Endothelial cell of umbilical vein (primary cell): ENCODE data around the gene SOX21. TPM values are rescaled to one million over a fixed set of nuclear protein-coding genes. Genes with fewer than 3 reads are reported as not detected.

Source experiments
- BruUV-seq: library from RNA; stranded (reverse); fragments of 400-500 nt; replicated peaks from 2 replicates; lab custom pipeline; 2021; lab: Mats Ljungman, UMichigan
- CTCF ChIA-PET: fragments of 300-600, 350-600 bp; sonication (Branson Sonifier 250); formaldehyde crosslinking; loops from one replicate; lab custom pipeline; 2021; ENCODE audit warnings: antibody characterized with exemption, inconsistent platforms; lab: Charles Lee
- POLR2A ChIA-PET: fragments of 300-600, 350-600 bp; sonication (Branson Sonifier 250); formaldehyde crosslinking; loops from one replicate; lab custom pipeline; 2021; ENCODE audit warnings: antibody characterized with exemption, inconsistent platforms; lab: Charles Lee
- DNase-seq: peaks from one replicate; pipeline ENCODE4 v3.0.0-alpha.2; 2011; ENCODE audit warnings: low read depth, low spot score
- FAIRE-seq: peaks from 2 replicates; lab custom pipeline; 2011; peaks lifted over from hg19 to GRCh38; lab: Jason Lieb, UNC
- H2AFZ ChIP-seq: 2 replicates; pipeline ENCODE4 v1.6.0; 2012; ENCODE audit warnings: low read depth, low read length, control low read depth, inconsistent platforms
- H3K27ac ChIP-seq: 2 replicates; pipeline ENCODE4 v1.5.1; 2011; ENCODE audit warnings: low read depth, mild to moderate bottlenecking, control low read depth, low read length, moderate library complexity; ENCODE audit not compliant: insufficient read depth
- H3K27me3 ChIP-seq, 2 experiments: 2 replicates each; pipeline versions ENCODE4 v1.6.0 to v1.6.1; 2011; ENCODE audit warnings: low read length in 2 of 2, mixed read lengths in 1 of 2; ENCODE audit not compliant: control insufficient read depth in 2 of 2, insufficient read depth in 2 of 2
- H3K36me3 ChIP-seq, 2 experiments: 2 replicates in 1 of 2; 3 replicates in 1 of 2; pipeline ENCODE4 v1.5.1; 2011; ENCODE audit warnings: low read length in 2 of 2, mild to moderate bottlenecking in 1 of 2, moderate library complexity in 1 of 2; ENCODE audit not compliant: control insufficient read depth in 2 of 2, insufficient read depth in 2 of 2; ENCODE audit errors: extremely low read depth in 1 of 2
- H3K4me1 ChIP-seq: 3 replicates; pipeline ENCODE4 v1.5.1; 2011; ENCODE audit warnings: mild to moderate bottlenecking, low read length; ENCODE audit not compliant: control insufficient read depth, insufficient read depth; ENCODE audit errors: extremely low read depth
- H3K4me2 ChIP-seq: 2 replicates; pipeline ENCODE4 v1.6.1; 2011; ENCODE audit warnings: low read length, control low read depth, mixed read lengths; ENCODE audit not compliant: insufficient read depth
- H3K4me3 ChIP-seq, 3 experiments: fragments of 200-600 bp in 1 of 3; sonication (generic), shearing (Covaris generic) in 1 of 3; replicated peaks in 1 of 3; 2 replicates each; pipeline ENCODE4 v1.5.1; 2011 to 2016; ENCODE audit warnings: control low read depth in 3 of 3, low read length in 3 of 3, mild to moderate bottlenecking in 2 of 3, inconsistent platforms in 1 of 3, low read depth in 1 of 3, moderate library complexity in 1 of 3; ENCODE audit not compliant: insufficient read depth in 1 of 3
- H3K79me2 ChIP-seq: 2 replicates; pipeline ENCODE4 v1.6.0; 2012; ENCODE audit warnings: low read length, inconsistent platforms; ENCODE audit not compliant: control insufficient read depth, insufficient read depth
- H3K9ac ChIP-seq: replicated peaks from 2 replicates; pipeline ENCODE3; 2011; ENCODE audit warnings: low read length, control low read depth; ENCODE audit not compliant: insufficient read depth; ENCODE audit errors: extremely low read depth
- H3K9me1 ChIP-seq: replicated peaks from 3 replicates; pipeline ENCODE4 v1.6.0; 2011; ENCODE audit warnings: mild to moderate bottlenecking, low read length; ENCODE audit not compliant: control insufficient read depth, insufficient read depth; ENCODE audit errors: extremely low read depth
- H3K9me3 ChIP-seq: replicated peaks from 2 replicates; pipeline ENCODE4 v1.5.1; 2012; ENCODE audit warnings: low read length, inconsistent platforms; ENCODE audit not compliant: control insufficient read depth, insufficient read depth
- H4K20me1 ChIP-seq: replicated peaks from 2 replicates; pipeline ENCODE3; 2011; ENCODE audit warnings: mild to moderate bottlenecking, low read length; ENCODE audit not compliant: control insufficient read depth, insufficient read depth; ENCODE audit errors: extremely low read depth
- EZH2 ChIP-seq: IDR thresholded peaks from 2 replicates; pipeline ENCODE4 v1.6.1; 2012; ENCODE audit warnings: borderline replicate concordance, low read depth, mild to moderate bottlenecking, moderate library complexity, low read length, inconsistent platforms; ENCODE audit not compliant: severe bottlenecking
- FOS ChIP-seq: IDR thresholded peaks from 2 replicates; pipeline ENCODE4 v1.6.1; 2011; ENCODE audit warnings: mild to moderate bottlenecking, low read length, moderate library complexity, borderline replicate concordance; ENCODE audit not compliant: insufficient read depth
- GATA2 ChIP-seq: IDR thresholded peaks from 2 replicates; pipeline ENCODE4 v1.7.0; 2011; ENCODE audit warnings: low read depth, mild to moderate bottlenecking, moderate library complexity, mixed read lengths, low read length; ENCODE audit not compliant: insufficient read length, insufficient read depth
- JUN ChIP-seq: IDR thresholded peaks from 2 replicates; pipeline ENCODE4 v1.6.1; 2011; ENCODE audit warnings: borderline replicate concordance, low read depth; ENCODE audit not compliant: insufficient read length, insufficient read depth
- MYC ChIP-seq: IDR thresholded peaks from one replicate; pipeline ENCODE4 v1.6.1; 2011; ENCODE audit warnings: mild to moderate bottlenecking, low read depth, low read length
- POLR2A ChIP-seq: IDR thresholded peaks from 2 replicates; pipeline ENCODE4 v1.6.1; 2012; ENCODE audit warnings: low read depth, mild to moderate bottlenecking, control low read depth, low read length
- POLR2AphosphoS5 ChIP-seq: IDR thresholded peaks from 2 replicates; pipeline ENCODE4 v1.6.1; 2012; ENCODE audit warnings: low read depth, mild to moderate bottlenecking, control low read depth, low read length, moderate library complexity; ENCODE audit not compliant: insufficient read depth
- dilution Hi-C: fragments of 300-500 bp; cut with MboI; formaldehyde crosslinking; loops from one replicate; pipeline ENCODE4 v1.15.0; 2019; ENCODE audit warnings: low sequenced_read_pairs; ENCODE audit not compliant: extremely low pct_ligation_motif_present
- intact Hi-C: fragments of 100-400 bp; cut with micrococcal nuclease; formaldehyde crosslinking; loops from one replicate; pipeline ENCODE4 v1.10.0; 2022
- polyA plus RNA-seq, 4 experiments: library from polyadenylated mRNA; depleted of rRNA in 3 of 4; stranded (reverse) in 3 of 4; unstranded in 1 of 4; fragments of >200 nt; gene quantifications; 2 replicates each; pipeline versions ENCODE4 v1.2.1 to v1.2.3, GENCODE V29; 2011 to 2012; ENCODE audit warnings: missing spikeins in 1 of 4
- total RNA-seq: library from RNA; stranded (reverse); gene quantifications from 2 replicates; pipeline ENCODE4 v1.2.3, GENCODE V29; 2021
- TF ChIP-seq, protein P1 (sequence below): IDR thresholded peaks from 2 replicates; pipeline ENCODE4 v1.6.1; 2011; ENCODE audit not compliant: insufficient read depth, insufficient read length
- TF ChIP-seq, protein P2 (sequence below), 2 donors: IDR thresholded peaks; 1 replicate in 1 of 2; 2 replicates in 1 of 2; pipeline ENCODE4 v1.5.1; 2011; ENCODE audit warnings: low read length in 2 of 2, mild to moderate bottlenecking in 2 of 2, moderate library complexity in 2 of 2, control low read depth in 1 of 2, inconsistent platforms in 1 of 2, low read depth in 1 of 2; ENCODE audit not compliant: insufficient read depth in 1 of 2; ENCODE audit errors: extremely low read depth in 1 of 2

Gene SOX21
- total and polyA plus RNA-seq, 2 donors (not counting 3 experiments of a cell fraction or from before 2014, with no cell fraction given) = not detected

DNA sequence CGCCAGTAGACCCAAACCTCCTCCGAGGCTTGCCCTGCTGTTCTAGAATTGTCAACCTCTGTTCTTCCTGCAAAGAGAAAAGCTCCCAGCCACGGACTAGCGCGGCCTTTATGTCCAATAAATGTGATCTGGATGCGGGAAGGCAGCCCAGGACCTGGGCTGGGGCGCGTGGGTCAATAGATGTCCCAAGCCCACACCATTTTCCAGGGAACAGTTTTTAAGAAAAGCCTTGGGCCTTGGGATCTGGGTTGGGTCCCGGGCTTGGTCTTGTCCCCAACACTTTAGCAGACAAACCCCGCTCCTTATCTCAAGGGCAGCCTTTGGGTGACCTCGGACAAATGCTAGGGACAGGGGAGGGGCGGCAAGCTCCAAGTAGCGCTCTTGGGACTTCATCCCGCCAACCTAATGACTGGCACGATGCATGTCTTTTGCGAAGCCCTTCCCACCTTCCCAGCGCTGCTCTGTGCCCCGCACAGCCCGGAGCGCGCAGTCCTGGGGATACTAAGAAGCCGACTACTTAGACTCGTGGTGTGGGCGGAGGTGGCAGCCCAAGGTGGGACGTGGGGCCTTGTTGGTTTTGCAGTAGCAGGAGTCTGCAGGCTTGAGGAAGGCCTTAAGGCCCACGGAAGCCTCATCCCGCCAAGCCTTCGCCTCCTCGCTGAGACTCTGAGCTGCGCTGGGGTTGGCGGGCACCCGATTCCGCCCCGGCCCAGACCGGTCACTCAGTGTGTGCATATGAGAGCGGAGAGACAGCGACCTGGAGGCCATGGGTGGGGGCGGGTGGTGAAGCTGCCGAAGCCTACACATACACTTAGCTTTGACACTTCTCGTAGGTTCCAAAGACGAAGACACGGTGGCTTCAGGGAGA is 10.8 kb downstream of the SOX21 start:
- CTCF ChIA-PET = interaction anchor here (1.5 kb wide), 1 partner anchor 84 kb away, joined by 3 read pairs; no protein-coding TSS in a partner anchor
- intact Hi-C loops = no loop called here
- dilution Hi-C loops = no loop called here

More for the DNA sequence above, 10.8 kb downstream of the SOX21 start:
- DNase-seq (no peak), FAIRE-seq (no peak)
- H3K27ac ChIP-seq = no peak overlapping the region
- H3K9me1 ChIP-seq = no peaks in the 10 kb centered on the region
- POLR2A ChIA-PET = no interaction called here
- no peaks in the 10 kb centered on the region for H3K79me2 ChIP-seq
- H4K20me1 ChIP-seq = no peaks in the 10 kb centered on the region
- H3K4me1 ChIP-seq = no peaks in the 10 kb centered on the region
- H3K9ac ChIP-seq = no peak overlapping the region
- H3K9me3 ChIP-seq = no peaks in the 10 kb centered on the region
- H3K27me3 ChIP-seq = peaks cover 77 to 93% of the 10 kb centered on the region in 2 experiments
- H3K4me3 ChIP-seq = no peak overlapping the region
- H3K36me3 ChIP-seq = no peaks in the 10 kb centered on the region
- no peak overlapping the region for H2AFZ ChIP-seq
- no TSS peak for BruUV-seq
- TF ChIP-seq, protein P1, sequence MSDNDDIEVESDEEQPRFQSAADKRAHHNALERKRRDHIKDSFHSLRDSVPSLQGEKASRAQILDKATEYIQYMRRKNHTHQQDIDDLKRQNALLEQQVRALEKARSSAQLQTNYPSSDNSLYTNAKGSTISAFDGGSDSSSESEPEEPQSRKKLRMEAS = no peak
- no peak for TF ChIP-seq POLR2AphosphoS5
- TF ChIP-seq, protein P2, sequence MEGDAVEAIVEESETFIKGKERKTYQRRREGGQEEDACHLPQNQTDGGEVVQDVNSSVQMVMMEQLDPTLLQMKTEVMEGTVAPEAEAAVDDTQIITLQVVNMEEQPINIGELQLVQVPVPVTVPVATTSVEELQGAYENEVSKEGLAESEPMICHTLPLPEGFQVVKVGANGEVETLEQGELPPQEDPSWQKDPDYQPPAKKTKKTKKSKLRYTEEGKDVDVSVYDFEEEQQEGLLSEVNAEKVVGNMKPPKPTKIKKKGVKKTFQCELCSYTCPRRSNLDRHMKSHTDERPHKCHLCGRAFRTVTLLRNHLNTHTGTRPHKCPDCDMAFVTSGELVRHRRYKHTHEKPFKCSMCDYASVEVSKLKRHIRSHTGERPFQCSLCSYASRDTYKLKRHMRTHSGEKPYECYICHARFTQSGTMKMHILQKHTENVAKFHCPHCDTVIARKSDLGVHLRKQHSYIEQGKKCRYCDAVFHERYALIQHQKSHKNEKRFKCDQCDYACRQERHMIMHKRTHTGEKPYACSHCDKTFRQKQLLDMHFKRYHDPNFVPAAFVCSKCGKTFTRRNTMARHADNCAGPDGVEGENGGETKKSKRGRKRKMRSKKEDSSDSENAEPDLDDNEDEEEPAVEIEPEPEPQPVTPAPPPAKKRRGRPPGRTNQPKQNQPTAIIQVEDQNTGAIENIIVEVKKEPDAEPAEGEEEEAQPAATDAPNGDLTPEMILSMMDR (IDR thresholded peaks at IDR 0.05; ENCODE audit: extremely low read depth in 1 of 2, insufficient read depth in 1 of 2, low read depth in 1 of 2, low read length in 2 of 2) = no peak
- TF ChIP-seq JUN = no peak
- TF ChIP-seq POLR2A = no peak
- no peak for TF ChIP-seq MYC
- TF ChIP-seq EZH2 = no peak
- no peak for TF ChIP-seq FOS
- no peak for TF ChIP-seq GATA2
- H3K4me2 ChIP-seq = no peak overlapping the region
